ENCODE data around the gene CIDEA. TPM values are rescaled to one million over a fixed set of nuclear protein-coding genes. Genes with fewer than 3 reads are reported as not detected.
"Not testable (repeated sequence)": the region's sequence is repeated elsewhere in the genome, so short reads cannot be mapped to it uniquely, and the experiment has no call there.

Gene CIDEA
- total and polyA plus RNA-seq, 3 experiments from 2014 or later, result not detected

- Histone ChIP-seq H3K4me1 (ENCODE audit: insufficient read depth, low read length) (no peaks in the 10 kb centered on the region), H3K27me3 (ENCODE audit: insufficient read depth, low read length, poor library complexity, severe bottlenecking) (peaks cover 3% of the 10 kb centered on the region), H3K36me3 (ENCODE audit: insufficient read depth, low read length) (no peaks in the 10 kb centered on the region), H3K9me3 (ENCODE audit: low read length) (no peaks in the 10 kb centered on the region), H3K27ac (ENCODE audit: low read depth, low read length) (no peak overlapping the region), H3K4me3 (ENCODE audit: low read length) (no peak overlapping the region)
- no peak for DNase-seq
- no peak overlapping the region for H3K27ac Mint-ChIP-seq
- POLR2A ChIA-PET, result no interaction called here
- peaks cover 9 to 22% of the 10 kb centered on the region in 2 donors for H3K27me3 Mint-ChIP-seq
- no peak overlapping the region for H3K4me3 Mint-ChIP-seq
- CTCF ChIA-PET, result no interaction called here
- H3K9me3 Mint-ChIP-seq, result peaks cover 0 to 2% (median 0%) of the 10 kb centered on the region in 5 donors
- no peaks in the 10 kb centered on the region for H3K36me3 Mint-ChIP-seq
- peaks cover 0 to 3% (median 1%) of the 10 kb centered on the region in 3 donors for H3K4me1 Mint-ChIP-seq
Observed at GRCh38 chr18:12236141-12236540, 18.0 kb upstream of the CIDEA start.

- Mint-ChIP-seq H3K4me1 (peaks cover 0 to 3% (median 1%) of the 10 kb centered on the region in 3 donors), H3K27ac (peak overlapping the region in 1 of 8 donors; percentile 80), H3K9me3 (peaks cover 0 to 2% (median 0%) of the 10 kb centered on the region in 5 donors), H3K4me3 (peak overlapping the region in 1 of 7 donors; percentile 20), H3K27me3 (peaks cover 10 to 30% of the 10 kb centered on the region in 2 donors), H3K36me3 (no peaks in the 10 kb centered on the region)
- ChIA-PET POLR2A (no interaction called here), CTCF (no interaction called here)
- H3K27me3 ChIP-seq (ENCODE audit: insufficient read depth, low read length, poor library complexity, severe bottlenecking), result peaks cover 7% of the 10 kb centered on the region
- H3K27ac ChIP-seq (ENCODE audit: low read depth, low read length), result no peak overlapping the region
- peak; percentile 6 to 57 (median 36) for DNase-seq
- H3K36me3 ChIP-seq (ENCODE audit: insufficient read depth, low read length), result no peaks in the 10 kb centered on the region
- no peaks in the 10 kb centered on the region for H3K4me1 ChIP-seq (ENCODE audit: insufficient read depth, low read length)
- no peak overlapping the region for H3K4me3 ChIP-seq (ENCODE audit: low read length)
- no peaks in the 10 kb centered on the region for H3K9me3 ChIP-seq (ENCODE audit: low read length)
Observed at GRCh38 chr18:12236934-12237832, 17.0 kb upstream of the CIDEA start.

- no peaks in the 10 kb centered on the region for H3K36me3 Mint-ChIP-seq
- H3K9me3 ChIP-seq (ENCODE audit: low read length), result no peaks in the 10 kb centered on the region
Observed at GRCh38 chr18:12238826-12239225, 15.3 kb upstream of the CIDEA start.

GRCh38 chr18:12239431-12239830 lies 14.7 kb upstream of the CIDEA start:
- CTCF ChIA-PET, result no interaction called here
- POLR2A ChIA-PET, result no interaction called here
- peaks cover 0 to 2% (median 0%) of the 10 kb centered on the region in 5 donors for H3K9me3 Mint-ChIP-seq
- Histone ChIP-seq H3K36me3 (ENCODE audit: insufficient read depth, low read length) (no peaks in the 10 kb centered on the region), H3K9me3 (ENCODE audit: low read length) (no peaks in the 10 kb centered on the region), H3K4me1 (ENCODE audit: insufficient read depth, low read length) (no peaks in the 10 kb centered on the region), H3K4me3 (ENCODE audit: low read length) (no peak overlapping the region), H3K27me3 (ENCODE audit: insufficient read depth, low read length, poor library complexity, severe bottlenecking) (peaks cover 7% of the 10 kb centered on the region), H3K27ac (ENCODE audit: low read depth, low read length) (no peak overlapping the region)
- H3K27ac Mint-ChIP-seq, result no peak overlapping the region
- no peaks in the 10 kb centered on the region for H3K36me3 Mint-ChIP-seq
- H3K4me3 Mint-ChIP-seq, result no peak overlapping the region
- peaks cover 14 to 34% of the 10 kb centered on the region in 2 donors for H3K27me3 Mint-ChIP-seq
- no peak for DNase-seq
- peaks cover 0 to 3% (median 1%) of the 10 kb centered on the region in 3 donors for H3K4me1 Mint-ChIP-seq

More at GRCh38 chr18:12238826-12239225, 15.3 kb upstream of the CIDEA start:
- Histone ChIP-seq H3K27ac (ENCODE audit: low read depth, low read length) (no peak overlapping the region), H3K27me3 (ENCODE audit: insufficient read depth, low read length, poor library complexity, severe bottlenecking) (peaks cover 7% of the 10 kb centered on the region), H3K36me3 (ENCODE audit: insufficient read depth, low read length) (no peaks in the 10 kb centered on the region), H3K4me1 (ENCODE audit: insufficient read depth, low read length) (no peaks in the 10 kb centered on the region), H3K4me3 (ENCODE audit: low read length) (no peak overlapping the region)
- Mint-ChIP-seq H3K27ac (no peak overlapping the region), H3K4me1 (peaks cover 0 to 3% (median 1%) of the 10 kb centered on the region in 3 donors), H3K27me3 (peaks cover 14 to 33% of the 10 kb centered on the region in 2 donors), H3K4me3 (no peak overlapping the region), H3K9me3 (peaks cover 0 to 2% (median 0%) of the 10 kb centered on the region in 5 donors)
- POLR2A ChIA-PET, result no interaction called here
- DNase-seq, result no peak
- CTCF ChIA-PET, result no interaction called here

- Histone ChIP-seq H3K36me3 (ENCODE audit: insufficient read depth, low read length) (no peaks in the 10 kb centered on the region), H3K27ac (ENCODE audit: low read depth, low read length) (no peak overlapping the region), H3K4me1 (ENCODE audit: insufficient read depth, low read length) (no peaks in the 10 kb centered on the region), H3K4me3 (ENCODE audit: low read length) (no peak overlapping the region), H3K9me3 (ENCODE audit: low read length) (no peaks in the 10 kb centered on the region), H3K27me3 (ENCODE audit: insufficient read depth, low read length, poor library complexity, severe bottlenecking) (peaks cover 5% of the 10 kb centered on the region)
- ChIA-PET POLR2A (no interaction called here), CTCF (no interaction called here)
- H3K4me3 Mint-ChIP-seq, result no peak overlapping the region
- no peak for DNase-seq
- H3K36me3 Mint-ChIP-seq, result no peaks in the 10 kb centered on the region
- H3K4me1 Mint-ChIP-seq, result no peaks in the 10 kb centered on the region
- H3K27ac Mint-ChIP-seq, result no peak overlapping the region
- peaks cover 0 to 3% (median 0%) of the 10 kb centered on the region in 5 donors for H3K9me3 Mint-ChIP-seq
- H3K27me3 Mint-ChIP-seq, result peaks cover 8 to 35% of the 10 kb centered on the region in 2 donors
Observed at GRCh38 chr18:12242658-12243260, 11.4 kb upstream of the CIDEA start.

GRCh38 chr18:12243272-12243671 lies 10.9 kb upstream of the CIDEA start:
- H3K36me3 ChIP-seq (ENCODE audit: insufficient read depth, low read length); H3K9me3 Mint-ChIP-seq; POLR2A ChIA-PET; H3K4me1 Mint-ChIP-seq; DNase-seq; H3K4me1 ChIP-seq (ENCODE audit: insufficient read depth, low read length); H3K36me3 Mint-ChIP-seq; H3K9me3 ChIP-seq (ENCODE audit: low read length); H3K4me3 ChIP-seq (ENCODE audit: low read length); H3K4me3 Mint-ChIP-seq; H3K27me3 ChIP-seq (ENCODE audit: insufficient read depth, low read length, poor library complexity, severe bottlenecking); H3K27ac Mint-ChIP-seq; CTCF ChIA-PET; H3K27ac ChIP-seq (ENCODE audit: low read depth, low read length): not testable (repeated sequence)
- peaks cover 8 to 32% of the 10 kb centered on the region in 2 donors for H3K27me3 Mint-ChIP-seq

GRCh38 chr18:12245793-12246135 lies 8.4 kb upstream of the CIDEA start:
- Histone ChIP-seq H3K4me3 (ENCODE audit: low read length) (no peak overlapping the region), H3K27ac (ENCODE audit: low read depth, low read length) (no peak overlapping the region), H3K4me1 (ENCODE audit: insufficient read depth, low read length) (no peaks in the 10 kb centered on the region), H3K9me3 (ENCODE audit: low read length) (no peaks in the 10 kb centered on the region), H3K27me3 (ENCODE audit: insufficient read depth, low read length, poor library complexity, severe bottlenecking) (peaks cover 3% of the 10 kb centered on the region), H3K36me3 (ENCODE audit: insufficient read depth, low read length) (no peaks in the 10 kb centered on the region)
- H3K27me3 Mint-ChIP-seq, result peaks cover 17 to 49% of the 10 kb centered on the region in 2 donors
- ChIA-PET POLR2A (no interaction called here), CTCF (no interaction called here)
- no peak overlapping the region for H3K27ac Mint-ChIP-seq
- peaks cover 0 to 3% (median 0%) of the 10 kb centered on the region in 5 donors for H3K9me3 Mint-ChIP-seq
- no peak overlapping the region for H3K4me3 Mint-ChIP-seq
- no peaks in the 10 kb centered on the region for H3K4me1 Mint-ChIP-seq
- H3K36me3 Mint-ChIP-seq, result no peaks in the 10 kb centered on the region
- no peak for DNase-seq

Data from CD8-positive, alpha-beta memory T cell (primary cell).